ENCODE measurements around the gene RBBP8NL. TPM values are rescaled to one million over a fixed set of nuclear protein-coding genes. Genes with fewer than 3 reads are reported as not detected.

Gene RBBP8NL
- total RNA-seq, 1 donor from 2014 or later: 0.40 TPM

GRCh38 chr20:62409086-62409853 lies 18.1 kb downstream of the RBBP8NL start:
- no peak overlapping the region for H3K4me3 ChIP-seq (ENCODE audit: low read depth, low read length)
- DNase-seq (ENCODE audit: low read depth): no peak
- TF ChIP-seq, protein P1, sequence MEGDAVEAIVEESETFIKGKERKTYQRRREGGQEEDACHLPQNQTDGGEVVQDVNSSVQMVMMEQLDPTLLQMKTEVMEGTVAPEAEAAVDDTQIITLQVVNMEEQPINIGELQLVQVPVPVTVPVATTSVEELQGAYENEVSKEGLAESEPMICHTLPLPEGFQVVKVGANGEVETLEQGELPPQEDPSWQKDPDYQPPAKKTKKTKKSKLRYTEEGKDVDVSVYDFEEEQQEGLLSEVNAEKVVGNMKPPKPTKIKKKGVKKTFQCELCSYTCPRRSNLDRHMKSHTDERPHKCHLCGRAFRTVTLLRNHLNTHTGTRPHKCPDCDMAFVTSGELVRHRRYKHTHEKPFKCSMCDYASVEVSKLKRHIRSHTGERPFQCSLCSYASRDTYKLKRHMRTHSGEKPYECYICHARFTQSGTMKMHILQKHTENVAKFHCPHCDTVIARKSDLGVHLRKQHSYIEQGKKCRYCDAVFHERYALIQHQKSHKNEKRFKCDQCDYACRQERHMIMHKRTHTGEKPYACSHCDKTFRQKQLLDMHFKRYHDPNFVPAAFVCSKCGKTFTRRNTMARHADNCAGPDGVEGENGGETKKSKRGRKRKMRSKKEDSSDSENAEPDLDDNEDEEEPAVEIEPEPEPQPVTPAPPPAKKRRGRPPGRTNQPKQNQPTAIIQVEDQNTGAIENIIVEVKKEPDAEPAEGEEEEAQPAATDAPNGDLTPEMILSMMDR (conservative IDR thresholded peaks at IDR 0.05; ENCODE audit: low read depth, low read length): no peak

DNA sequence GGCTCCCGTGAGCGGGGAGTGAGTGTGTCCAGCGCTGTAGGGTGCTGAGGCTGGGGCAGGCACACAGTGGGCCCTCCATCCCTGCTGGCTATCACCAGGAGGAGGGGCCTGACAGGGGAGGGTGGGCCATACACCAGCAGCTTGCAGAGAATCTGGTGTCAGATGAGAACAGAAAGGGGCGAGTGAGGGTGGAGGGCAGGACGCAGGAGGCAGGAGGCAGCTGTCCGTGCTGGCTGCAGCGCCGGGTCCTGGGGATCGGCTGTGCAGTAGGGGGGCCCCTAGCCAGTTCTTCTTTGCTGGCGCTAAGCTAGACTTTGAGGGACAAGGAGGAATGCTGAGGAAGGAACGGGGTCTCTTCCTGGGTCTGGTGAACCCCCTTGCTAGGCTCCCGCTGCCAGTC lies 18.7 kb downstream of the RBBP8NL start:
- TF ChIP-seq, protein P1 (conservative IDR thresholded peaks at IDR 0.05; ENCODE audit: low read depth, low read length): no peak
- DNase-seq (ENCODE audit: low read depth): no peak
- no peak overlapping the region for H3K4me3 ChIP-seq (ENCODE audit: low read depth, low read length)

GRCh38 chr20:62408055-62408454 lies 19.3 kb downstream of the RBBP8NL start:
- H3K4me3 ChIP-seq (ENCODE audit: low read depth, low read length): no peak overlapping the region
- TF ChIP-seq, protein P1 (conservative IDR thresholded peaks at IDR 0.05; ENCODE audit: low read depth, low read length): no peak
- DNase-seq (ENCODE audit: low read depth): no peak

GRCh38 chr20:62407221-62407992 lies 19.9 kb downstream of the RBBP8NL start, which contains the start of gene CABLES2:
Gene CABLES2 (minus strand): TSS chr20:62407285. CDS start chr20:62407276, 9 bp downstream.
- DNase-seq (ENCODE audit: low read depth): no peak
- TF ChIP-seq, protein P1 (conservative IDR thresholded peaks at IDR 0.05; ENCODE audit: low read depth, low read length): no peak
- peak within 1 kb of the TSS; percentile 69 for H3K4me3 ChIP-seq (ENCODE audit: low read depth, low read length)

DNA sequence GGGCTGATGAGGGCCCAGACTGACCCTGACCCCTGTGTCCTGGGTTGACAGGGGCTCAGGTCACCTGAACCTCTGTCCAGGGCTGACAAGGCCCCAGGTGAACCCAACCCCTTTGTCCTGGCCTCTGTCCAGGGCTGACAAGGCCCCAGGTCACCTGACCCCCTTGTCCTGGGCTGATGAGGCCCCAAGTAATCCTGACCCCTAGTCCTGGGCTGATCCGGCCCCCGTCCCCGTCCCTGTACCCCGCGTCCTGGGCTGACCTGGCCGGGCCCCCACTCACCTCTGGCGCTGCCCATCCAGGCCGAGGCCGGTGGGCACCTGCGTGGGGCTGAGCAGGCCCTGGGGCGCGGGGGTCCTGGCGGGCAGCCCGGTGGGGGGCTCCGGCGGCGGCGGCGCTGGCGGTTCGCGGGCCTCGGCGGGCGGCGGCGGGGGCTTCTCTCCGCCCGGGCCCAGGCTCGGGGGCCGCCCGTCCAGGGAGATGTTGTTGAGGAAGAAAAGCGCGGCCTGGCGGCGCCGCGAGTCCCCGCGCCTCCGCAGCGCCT lies 20.6 kb downstream of the RBBP8NL start:
- H3K4me3 ChIP-seq (ENCODE audit: low read depth, low read length): peak overlapping the region; percentile 69
- DNase-seq (ENCODE audit: low read depth): no peak
- TF ChIP-seq, protein P1 (conservative IDR thresholded peaks at IDR 0.05; ENCODE audit: low read depth, low read length): no peak

DNA sequence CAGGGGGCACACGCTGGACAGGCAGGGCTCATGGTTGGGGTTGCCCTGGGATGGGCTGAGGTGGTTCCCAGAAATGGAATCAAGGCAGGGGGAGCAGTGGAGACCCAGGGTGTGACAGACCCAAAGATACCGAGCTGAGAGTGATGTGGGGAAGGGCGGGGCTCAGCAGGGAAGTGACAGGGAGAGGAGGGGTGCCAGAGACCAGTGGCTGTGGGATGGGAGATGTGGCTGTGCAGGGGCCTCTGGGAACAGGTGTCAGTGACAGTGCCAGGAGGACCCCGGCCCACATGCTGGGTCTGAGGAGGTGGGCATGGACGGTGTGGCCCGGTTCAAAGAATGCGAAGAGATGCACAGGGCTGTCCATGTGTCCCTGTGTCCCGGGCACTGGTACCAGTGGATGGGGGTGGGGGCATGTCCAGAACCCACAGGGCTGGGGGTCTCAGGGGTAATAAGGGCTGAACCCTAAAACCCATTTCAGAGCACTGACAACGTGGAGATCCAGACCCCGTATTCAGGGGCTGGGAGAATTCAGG lies 21.3 kb downstream of the RBBP8NL start:
- no peak for DNase-seq (ENCODE audit: low read depth)
- H3K4me3 ChIP-seq (ENCODE audit: low read depth, low read length): peak overlapping the region; percentile 69
- TF ChIP-seq, protein P1 (conservative IDR thresholded peaks at IDR 0.05; ENCODE audit: low read depth, low read length): no peak

All from epithelial cell of proximal tubule (primary cell).